ENCODE data around the gene DDI2. TPM values are rescaled to one million over a fixed set of nuclear protein-coding genes. Genes with fewer than 3 reads are reported as not detected.
A peak's percentile ranks its signal among the peaks of the same experiment; 100 is the strongest.

DDI2 gene
- total and polyA plus RNA-seq, 4 donors = 7.2 to 94.3 (median 24.2) TPM

- Histone ChIP-seq H3K4me1 (ENCODE audit: control insufficient read depth in 5 of 5, insufficient read depth in 5 of 5, low read length in 5 of 5) (peaks cover 3 to 34% (median 7%) of the 10 kb centered on the region in 5 donors), H3K9me3 (ENCODE audit: control insufficient read depth in 4 of 4, insufficient read depth in 3 of 4, low read length in 3 of 4) (no peaks in the 10 kb centered on the region), H3K4me3 (no peak overlapping the region), H3K36me3 (ENCODE audit: control insufficient read depth in 4 of 4, insufficient read depth in 4 of 4, low read length in 4 of 4) (peaks cover 5 to 13% (median 12%) of the 10 kb centered on the region in 4 donors), H3K9ac (ENCODE audit: insufficient read depth in 1 of 2, low read length in 2 of 2) (no peak overlapping the region), H3K27ac (ENCODE audit: low read depth in 1 of 2, low read length in 1 of 2) (no peak overlapping the region), H3K27me3 (ENCODE audit: control insufficient read depth in 3 of 3, insufficient read depth in 3 of 3, low read length in 2 of 3) (no peaks in the 10 kb centered on the region)
- no peak for ATAC-seq (ENCODE audit: insufficient read depth, low FRiP score)
- no peak for TF ChIP-seq CTCF (IDR thresholded peaks at IDR 0.05; ENCODE audit: control extremely low read depth, extremely low read depth)
- WGBS, 2 donors = 85% methylated on average over 4 of the region's 4 CpGs
- no peak for DNase-seq
Measured at GRCh38 chr1:15712168-15712567, 94.9 kb downstream of the DDI2 start.

DNA sequence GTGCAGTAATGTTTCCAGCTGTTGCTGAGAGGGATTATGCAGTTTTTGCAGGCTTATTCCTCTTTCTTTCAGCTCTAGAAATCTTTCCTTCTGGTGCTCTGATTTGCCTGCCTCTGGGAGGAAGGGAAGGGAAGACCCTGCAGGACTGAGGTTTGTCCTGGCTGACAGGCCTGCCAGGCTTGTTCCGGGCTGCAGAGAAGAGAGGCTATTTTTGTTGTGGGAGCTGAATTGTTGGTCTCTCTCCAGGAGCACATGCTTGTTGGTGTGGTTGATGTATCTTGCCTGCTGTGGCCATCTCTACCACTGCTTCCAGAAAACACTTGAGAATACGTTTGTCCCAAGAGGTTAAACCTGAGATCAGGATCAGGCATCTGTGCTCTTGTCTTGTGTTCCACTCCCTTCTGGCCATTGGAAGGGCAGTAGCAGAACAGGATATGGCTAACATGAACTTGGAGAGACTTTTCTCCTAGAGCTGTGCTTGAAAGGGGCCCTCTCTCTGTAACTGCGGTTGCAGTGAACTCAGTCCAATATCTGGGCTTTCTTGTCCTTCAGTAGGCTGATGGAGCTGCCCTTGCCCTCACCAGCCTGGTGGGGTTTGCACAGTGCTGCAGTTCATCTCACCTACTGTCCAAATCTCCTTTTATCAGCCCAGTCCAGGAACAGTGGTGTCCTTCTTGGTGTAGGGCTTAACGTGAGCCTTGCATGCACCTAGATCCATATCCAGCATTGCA lies 97.3 kb downstream of the DDI2 start:
- WGBS, 2 donors = 56 to 83% methylated on average over 4 of the region's 4 CpGs
- Histone ChIP-seq H3K9ac (ENCODE audit: insufficient read depth in 1 of 2, low read length in 2 of 2) (no peak overlapping the region), H3K27ac (ENCODE audit: low read depth in 1 of 2, low read length in 1 of 2) (peak overlapping the region; percentile 29 to 60), H3K36me3 (ENCODE audit: control insufficient read depth in 4 of 4, insufficient read depth in 4 of 4, low read length in 4 of 4) (peaks cover 5 to 31% (median 28%) of the 10 kb centered on the region in 4 donors), H3K4me1 (ENCODE audit: control insufficient read depth in 5 of 5, insufficient read depth in 5 of 5, low read length in 5 of 5) (peaks cover 3 to 46% (median 19%) of the 10 kb centered on the region in 5 donors), H3K4me3 (no peak overlapping the region), H3K27me3 (ENCODE audit: control insufficient read depth in 3 of 3, insufficient read depth in 3 of 3, low read length in 2 of 3) (no peaks in the 10 kb centered on the region), H3K9me3 (ENCODE audit: control insufficient read depth in 4 of 4, insufficient read depth in 3 of 4, low read length in 3 of 4) (no peaks in the 10 kb centered on the region)
- DNase-seq (peak; percentile 92 to 98 (median 97)), ATAC-seq (ENCODE audit: insufficient read depth, low FRiP score) (peak; percentile 39)
- TF ChIP-seq CTCF (IDR thresholded peaks at IDR 0.05; ENCODE audit: control extremely low read depth, extremely low read depth) = no peak

DNA sequence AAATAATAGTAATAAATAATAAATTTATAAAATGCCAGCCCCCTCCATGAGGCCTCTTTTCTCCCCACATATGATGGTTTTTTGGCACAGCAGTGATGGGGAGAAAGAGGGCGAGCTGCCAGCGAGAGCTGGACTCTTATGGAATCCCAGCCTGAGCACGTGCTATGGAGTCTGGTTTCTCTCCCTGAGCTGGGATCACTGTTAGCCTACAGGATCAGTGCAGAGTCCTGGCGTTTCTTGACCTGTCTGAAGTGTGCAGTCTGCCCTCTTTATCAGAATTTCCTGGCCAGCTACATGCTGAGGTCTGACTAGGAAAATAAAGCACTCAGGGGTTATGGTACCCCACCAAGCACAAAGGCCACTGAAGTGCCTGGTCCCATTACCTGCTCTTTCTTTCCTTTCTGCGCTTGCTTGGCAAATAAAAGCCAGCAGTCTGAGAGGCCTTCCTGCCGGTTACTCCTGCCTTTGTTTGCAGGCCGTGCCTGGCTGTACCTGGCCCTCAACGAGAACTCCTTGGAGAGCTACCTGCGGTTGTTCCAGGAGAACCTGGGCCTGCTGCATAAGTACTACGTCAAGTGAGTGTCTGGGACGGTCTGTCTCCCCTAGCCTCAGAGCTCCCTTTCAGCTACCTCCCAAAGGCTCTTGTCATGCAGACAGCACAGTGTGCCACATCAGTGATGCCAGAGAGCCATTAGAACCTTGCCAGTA lies 100.3 kb downstream of the DDI2 start:
- DNase-seq (peak; percentile 48 to 67 (median 66)), ATAC-seq (ENCODE audit: insufficient read depth, low FRiP score) (peak; percentile 36)
- H3K4me1 ChIP-seq (ENCODE audit: control insufficient read depth in 5 of 5, insufficient read depth in 5 of 5, low read length in 5 of 5) = peaks cover 3 to 46% (median 19%) of the 10 kb centered on the region in 5 donors
- no peaks in the 10 kb centered on the region for H3K9me3 ChIP-seq (ENCODE audit: control insufficient read depth in 4 of 4, insufficient read depth in 3 of 4, low read length in 3 of 4)
- no peak overlapping the region for H3K4me3 ChIP-seq
- peaks cover 5 to 45% (median 42%) of the 10 kb centered on the region in 4 donors for H3K36me3 ChIP-seq (ENCODE audit: control insufficient read depth in 4 of 4, insufficient read depth in 4 of 4, low read length in 4 of 4)
- WGBS, 2 donors = 77 to 87% methylated on average over 11 of the region's 11 CpGs
- H3K27me3 ChIP-seq (ENCODE audit: control insufficient read depth in 3 of 3, insufficient read depth in 3 of 3, low read length in 2 of 3) = no peaks in the 10 kb centered on the region
- peak overlapping the region; percentile 29 to 82 for H3K27ac ChIP-seq (ENCODE audit: low read depth in 1 of 2, low read length in 1 of 2)
- no peak for TF ChIP-seq CTCF (IDR thresholded peaks at IDR 0.05; ENCODE audit: control extremely low read depth, extremely low read depth)
- no peak overlapping the region for H3K9ac ChIP-seq (ENCODE audit: insufficient read depth in 1 of 2, low read length in 2 of 2)
